IPS DF 4.7 (cell line): ENCODE results near the gene MED15.

ENCODE experiments used
- DNase-seq: peaks from one replicate; pipeline ENCODE4 v3.0.0-alpha.2; 2013; ENCODE audit warnings: low spot score; ENCODE audit errors: extremely low read depth

The MED15 gene

GRCh38 chr22:20550851-20551744, 43.7 kb downstream of the MED15 start:
- DNase-seq = no peak

GRCh38 chr22:20551805-20552442, 44.5 kb downstream of the MED15 start:
- DNase-seq = no peak

GRCh38 chr22:20552443-20553401, 45.3 kb downstream of the MED15 start:
- DNase-seq = no peak

- no peak for DNase-seq
These were observed 46.7 kb downstream of the MED15 start for GRCh38 chr22:20553947-20554741.

GRCh38 chr22:20554824-20555223, 47.4 kb downstream of the MED15 start:
- DNase-seq = no peak

GRCh38 chr22:20558534-20558933, 51.1 kb downstream of the MED15 start:
- DNase-seq = no peak

GRCh38 chr22:20559174-20559760, 51.9 kb downstream of the MED15 start:
- DNase-seq = no peak

- no peak for DNase-seq
These were observed 53.3 kb downstream of the MED15 start for GRCh38 chr22:20560716-20561115.

GRCh38 chr22:20561882-20562281, 54.5 kb downstream of the MED15 start:
- no peak for DNase-seq

- no peak for DNase-seq
These were observed 55.4 kb downstream of the MED15 start for GRCh38 chr22:20562607-20563465.

- DNase-seq = no peak
These were observed 56.1 kb downstream of the MED15 start for GRCh38 chr22:20563466-20563906.

- DNase-seq = no peak
These were observed 56.5 kb downstream of the MED15 start for GRCh38 chr22:20563941-20564371.

GRCh38 chr22:20565079-20565734, 57.8 kb downstream of the MED15 start:
- no peak for DNase-seq

- no peak for DNase-seq
These were observed 58.4 kb downstream of the MED15 start for GRCh38 chr22:20565761-20566160.

GRCh38 chr22:20566420-20567260, 59.2 kb downstream of the MED15 start:
- no peak for DNase-seq

GRCh38 chr22:20567371-20567847, 60.0 kb downstream of the MED15 start:
- DNase-seq = no peak

GRCh38 chr22:20567993-20568417, 60.6 kb downstream of the MED15 start:
- DNase-seq = no peak
